ENCODE results near the gene ADGB. TPM values are rescaled to one million over a fixed set of nuclear protein-coding genes. Genes with fewer than 3 reads are reported as not detected.

ADGB gene
- total and polyA plus RNA-seq, 2 of the 13 experiments (the other 11 are each of a cell fraction or from before 2014, with no cell fraction given), result not detected

GRCh38 chr6:146857980-146858347 lies 259.2 kb downstream of the ADGB start:
- no TSS peak for BruUV-seq (replicated peaks)
- Histone ChIP-seq H4K20me1 (ENCODE audit: insufficient read depth, low read length) (no peaks in the 10 kb centered on the region), H3K27me3 (ENCODE audit: control insufficient read depth in 1 of 2, insufficient read depth in 2 of 2, low read length in 2 of 2) (no peaks in the 10 kb centered on the region; a peak in 2 of 5 replicates), H3K9ac (ENCODE audit: insufficient read depth, low read depth, low read length) (no peak overlapping the region), H3K79me2 (ENCODE audit: insufficient read depth, low read length) (no peaks in the 10 kb centered on the region), H2AFZ (ENCODE audit: low read length) (no peak overlapping the region), H3K4me1 (ENCODE audit: insufficient read depth, low read length) (0 out of 2 replicates have a peak, but pooled peaks cover 4% of the 10 kb centered on the region), H3K36me3 (replicated peaks in 1 of 2; ENCODE audit: control insufficient read depth in 1 of 2, insufficient read depth in 2 of 2, low read length in 2 of 2) (no peaks in the 10 kb centered on the region), H3K4me2 (ENCODE audit: low read depth, low read length) (peak overlapping the region; percentile 47; the same call in 1 of the 2 replicates), H3K27ac (ENCODE audit: extremely low read length, insufficient read depth, low read length) (no peak overlapping the region), H3K9me3 (ENCODE audit: low read length) (no peaks in the 10 kb centered on the region), H3K4me3 (replicated peaks in 1 of 3; ENCODE audit: insufficient read depth in 1 of 3, low read depth in 2 of 3, low read length in 3 of 3) (0 out of 6 replicates have a peak overlapping the region, but pooled peaks of 1 of the 3 experiments have one; percentile 42)
- CTCF ChIA-PET (ENCODE audit: low intra/inter-chr PET ratio, low total read pairs), result interaction anchor here (1.1 to 2.0 kb wide), 3 partner anchors 346 to 427 kb away, joined by 4 to 15 read pairs (median 10); partner anchors contain the start of gene STXBP5
- intact Hi-C loops (cut with micrococcal nuclease; ENCODE audit: unreplicated experiment), result loop anchor here (1.0 to 5.0 kb wide), 5 partner anchors 344 to 1309 kb away; partner anchors contain the start of gene STXBP5
- FAIRE-seq (no peak), DNase-seq (ENCODE audit: low spot score) (no peak), ATAC-seq (peak; percentile 72)
- 62% methylated on average over 5 of the region's 5 CpGs for WGBS (ENCODE audit: low lambda C conversion rate)
- no peak for TF ChIP-seq BRCA1 (CRISPR knock-in tag; IDR thresholded peaks at IDR 0.05)
- no peak for TF ChIP-seq ZNF501 (CRISPR knock-in tag; IDR thresholded peaks at IDR 0.05)
- TF ChIP-seq TEF (CRISPR knock-in tag; IDR thresholded peaks at IDR 0.05), result no peak
- TF ChIP-seq SUZ12 (IDR thresholded peaks at IDR 0.05; ENCODE audit: low read depth, low read length), result no peak
- TF ChIP-seq TP53 (CRISPR knock-in tag; conservative IDR thresholded peaks at IDR 0.05), result no peak
- in situ Hi-C loops (cut with HindIII; ENCODE audit: extremely low pct_ligation_motif_present, low pct_unique_long_range_greater_than_20kb), result loop anchor here (25.0 kb wide), 1 partner anchor 1304 kb away; no protein-coding TSS in a partner anchor
- POLR2A ChIA-PET, result no interaction called here

GRCh38 chr6:146859206-146859605 lies 260.4 kb downstream of the ADGB start:
- Histone ChIP-seq H3K4me2 (ENCODE audit: low read depth, low read length) (no peak overlapping the region), H3K27me3 (ENCODE audit: control insufficient read depth in 1 of 2, insufficient read depth in 2 of 2, low read length in 2 of 2) (no peaks in the 10 kb centered on the region), H3K79me2 (ENCODE audit: insufficient read depth, low read length) (no peaks in the 10 kb centered on the region), H3K27ac (ENCODE audit: extremely low read length, insufficient read depth, low read length) (no peak overlapping the region), H3K9me3 (ENCODE audit: low read length) (no peaks in the 10 kb centered on the region), H3K4me1 (ENCODE audit: insufficient read depth, low read length) (0 out of 2 replicates have a peak, but pooled peaks cover 4% of the 10 kb centered on the region), H3K4me3 (replicated peaks in 1 of 3; ENCODE audit: insufficient read depth in 1 of 3, low read depth in 2 of 3, low read length in 3 of 3) (no peak overlapping the region), H4K20me1 (ENCODE audit: insufficient read depth, low read length) (no peaks in the 10 kb centered on the region), H2AFZ (ENCODE audit: low read length) (no peak overlapping the region), H3K9ac (ENCODE audit: insufficient read depth, low read depth, low read length) (no peak overlapping the region), H3K36me3 (replicated peaks in 1 of 2; ENCODE audit: control insufficient read depth in 1 of 2, insufficient read depth in 2 of 2, low read length in 2 of 2) (no peaks in the 10 kb centered on the region)
- in situ Hi-C loops (cut with HindIII; ENCODE audit: extremely low pct_ligation_motif_present, low pct_unique_long_range_greater_than_20kb), result loop anchor here (25.0 kb wide), 1 partner anchor 1303 kb away; no protein-coding TSS in a partner anchor
- no TSS peak for BruUV-seq (replicated peaks)
- FAIRE-seq (no peak), DNase-seq (ENCODE audit: low spot score) (no peak), ATAC-seq (no peak)
- intact Hi-C loops (cut with micrococcal nuclease; ENCODE audit: unreplicated experiment), result loop anchor here (5.0 kb wide), 2 partner anchors 343 to 508 kb away; partner anchors contain the start of gene STXBP5
- POLR2A ChIA-PET, result no interaction called here
- CTCF ChIA-PET (ENCODE audit: low intra/inter-chr PET ratio, low total read pairs), result no interaction called here
- WGBS (ENCODE audit: low lambda C conversion rate), result 89% methylated on average over 4 of the region's 4 CpGs
- TF ChIP-seq ZNF235 (CRISPR knock-in tag; IDR thresholded peaks at IDR 0.05; ENCODE audit: borderline replicate concordance) (no peak), PHF8 (CRISPR knock-in tag; IDR thresholded peaks at IDR 0.05) (no peak), ZSCAN12 (CRISPR knock-in tag; IDR thresholded peaks at IDR 0.05) (no peak), PAX8 (CRISPR knock-in tag; IDR thresholded peaks at IDR 0.05; ENCODE audit: borderline replicate concordance) (no peak), AFF4 (CRISPR knock-in tag; IDR thresholded peaks at IDR 0.05) (no peak), ZNF558 (CRISPR knock-in tag; IDR thresholded peaks at IDR 0.05; ENCODE audit: borderline replicate concordance) (no peak), ZSCAN29 (CRISPR knock-in tag; conservative IDR thresholded peaks at IDR 0.05) (no peak), ZNF800 (CRISPR knock-in tag; IDR thresholded peaks at IDR 0.05) (no peak)

Data from HepG2 (cell line).